Endodermal cell (in vitro differentiated cells): ENCODE results near the gene SPON1. TPM values are rescaled to one million over a fixed set of nuclear protein-coding genes. Genes with fewer than 3 reads are reported as not detected.
"Not testable (repeated sequence)": the region's sequence is repeated elsewhere in the genome, so short reads cannot be mapped to it uniquely, and the experiment has no call there.

Source experiments
- DNase-seq: peaks from one replicate; pipeline ENCODE4 v3.0.0-alpha.2; 2017
- H3K27ac ChIP-seq: 2 replicates; pipeline ENCODE4 v1.5.1; 2013; ENCODE audit warnings: mild to moderate bottlenecking, low read depth, low read length, moderate library complexity
- H3K27me3 ChIP-seq: 2 replicates; pipeline ENCODE4 v1.6.1; 2013; ENCODE audit warnings: mild to moderate bottlenecking, low read length, moderate library complexity; ENCODE audit not compliant: insufficient read depth, control insufficient read depth, poor library complexity, severe bottlenecking
- H3K36me3 ChIP-seq: 2 replicates; pipeline ENCODE4 v1.7.0; 2013; ENCODE audit warnings: mild to moderate bottlenecking, low read length, moderate library complexity; ENCODE audit not compliant: control insufficient read depth, insufficient read depth
- H3K4me1 ChIP-seq: one replicate; pipeline ENCODE4 v1.7.0; 2013; ENCODE audit warnings: low read length; ENCODE audit not compliant: control insufficient read depth, insufficient read depth
- H3K4me3 ChIP-seq: 2 replicates; pipeline ENCODE4 v1.5.1; 2013; ENCODE audit warnings: mild to moderate bottlenecking, low read length, moderate library complexity
- H3K9ac ChIP-seq: 2 replicates; pipeline ENCODE4 v1.6.1; 2013; ENCODE audit warnings: mild to moderate bottlenecking, low read length, moderate library complexity; ENCODE audit not compliant: poor library complexity, severe bottlenecking; ENCODE audit errors: extremely low read depth
- H3K9me3 ChIP-seq: 2 replicates; pipeline ENCODE4 v1.6.1; 2013; ENCODE audit warnings: mild to moderate bottlenecking, low read length, moderate library complexity; ENCODE audit not compliant: control insufficient read depth
- H3K27ac Mint-ChIP-seq: 2 replicates; pipeline ENCODE4 v1.8.0; 2020; ENCODE audit warnings: mixed read lengths
- H3K27me3 Mint-ChIP-seq: 2 replicates; pipeline ENCODE4 v1.8.0; 2021; ENCODE audit warnings: mild to moderate bottlenecking, mixed read lengths; ENCODE audit not compliant: insufficient read depth
- H3K36me3 Mint-ChIP-seq: 2 replicates; pipeline ENCODE4 v1.8.0; 2020; ENCODE audit warnings: low read depth, mixed read lengths
- H3K4me1 Mint-ChIP-seq: 2 replicates; pipeline ENCODE4 v1.8.0; 2020; ENCODE audit warnings: mixed read lengths
- H3K4me3 Mint-ChIP-seq: 2 replicates; pipeline ENCODE4 v1.8.0; 2020; ENCODE audit warnings: mild to moderate bottlenecking, moderate library complexity, mixed read lengths
- H3K9me3 Mint-ChIP-seq: 2 replicates; pipeline ENCODE4 v1.8.0; 2020; ENCODE audit warnings: mild to moderate bottlenecking, mixed read lengths
- CTCF ChIP-seq: fragments of 200-600 bp; sonication (generic); conservative IDR thresholded peaks from 2 replicates; pipeline ENCODE4 v1.5.0; 2021; ENCODE audit warnings: antibody characterized with exemption, mild to moderate bottlenecking
- WGBS, 2 experiments: methylation state at CpG; one replicate each; pipeline versions ENCODE4 v1.1.5 to v1.1.7; 2013; ENCODE audit warnings: missing lambda C conversion rate in 2 of 2, mixed read lengths in 1 of 2; ENCODE audit not compliant: insufficient coverage in 1 of 2, insufficient read length in 1 of 2; 5-methylcytosine and 5-hydroxymethylcytosine counted together
- total RNA-seq, 2 donors: library from RNA; stranded (reverse); fragmentation: NEBNext Ultra II Directional in 1 of 2; extraction: Animal tissue kit (Norgen Biotek cat#: 25700) in 1 of 2; gene quantifications; 2 replicates in 1 of 2; 3 replicates in 1 of 2; pipeline ENCODE4 v1.2.1, GENCODE V29; 2021

The SPON1 gene
- total RNA-seq, 2 donors from 2014 or later: 0.13 to 1.6 TPM

- Histone ChIP-seq H3K27ac (no peak overlapping the region), H3K27me3 (no peaks in the 10 kb centered on the region), H3K4me3 (no peak overlapping the region), H3K9me3 (no peaks in the 10 kb centered on the region), H3K36me3 (no peaks in the 10 kb centered on the region), H3K4me1 (no peaks in the 10 kb centered on the region), H3K9ac (no peak overlapping the region)
- no peak for TF ChIP-seq CTCF
- Mint-ChIP-seq H3K27ac (no peak overlapping the region), H3K4me3 (no peak overlapping the region), H3K36me3 (no peaks in the 10 kb centered on the region), H3K27me3 (peaks cover 4% of the 10 kb centered on the region), H3K4me1 (no peaks in the 10 kb centered on the region), H3K9me3 (peaks cover 4% of the 10 kb centered on the region)
- DNase-seq: no peak
- WGBS, 2 experiments: 90 to 94% methylated on average over 11 to 14 of the region's 17 CpGs
Observed at GRCh38 chr11:14089690-14090462, 127.4 kb downstream of the SPON1 start.

GRCh38 chr11:14090631-14091030, 128.1 kb downstream of the SPON1 start:
- H3K27me3 ChIP-seq, H3K9me3 ChIP-seq, H3K4me1 Mint-ChIP-seq, H3K4me3 Mint-ChIP-seq, DNase-seq, H3K27me3 Mint-ChIP-seq, H3K9me3 Mint-ChIP-seq, H3K4me3 ChIP-seq, H3K4me1 ChIP-seq, H3K36me3 Mint-ChIP-seq, H3K27ac ChIP-seq, H3K9ac ChIP-seq, H3K36me3 ChIP-seq, H3K27ac Mint-ChIP-seq: not testable (repeated sequence)
- WGBS, 2 experiments: 83 to 98% methylated on average over 4 to 8 of the region's 9 CpGs

GRCh38 chr11:14093065-14093464, 130.5 kb downstream of the SPON1 start:
- Mint-ChIP-seq H3K4me3 (no peak overlapping the region), H3K27ac (no peak overlapping the region), H3K27me3 (peaks cover 4% of the 10 kb centered on the region), H3K36me3 (no peaks in the 10 kb centered on the region), H3K4me1 (no peaks in the 10 kb centered on the region), H3K9me3 (peaks cover 2% of the 10 kb centered on the region)
- H3K4me1 ChIP-seq: no peaks in the 10 kb centered on the region
- 95 to 100% methylated on average over 1 of the region's 1 CpG for WGBS, 2 experiments
- no peak for DNase-seq
- no peaks in the 10 kb centered on the region for H3K27me3 ChIP-seq
- TF ChIP-seq CTCF: no peak
- no peaks in the 10 kb centered on the region for H3K36me3 ChIP-seq
- no peak overlapping the region for H3K4me3 ChIP-seq
- H3K9ac ChIP-seq: no peak overlapping the region
- no peaks in the 10 kb centered on the region for H3K9me3 ChIP-seq
- H3K27ac ChIP-seq: no peak overlapping the region
